IPS-18c (cell line): ENCODE results near the gene XRCC5.
"Not testable (repeated sequence)": the region's sequence is repeated elsewhere in the genome, so short reads cannot be mapped to it uniquely, and the experiment has no call there.

Experiments used
- H3K4me3 ChIP-seq: 2 replicates; pipeline ENCODE4 v1.7.0; 2013; ENCODE audit warnings: low read depth, mild to moderate bottlenecking, low read length, moderate library complexity; ENCODE audit not compliant: insufficient read depth
- H3K9me3 ChIP-seq: one replicate; pipeline ENCODE4 v1.6.1; 2013; ENCODE audit warnings: mild to moderate bottlenecking, low read length, moderate library complexity; ENCODE audit not compliant: control insufficient read depth, insufficient read depth

Gene XRCC5

DNA sequence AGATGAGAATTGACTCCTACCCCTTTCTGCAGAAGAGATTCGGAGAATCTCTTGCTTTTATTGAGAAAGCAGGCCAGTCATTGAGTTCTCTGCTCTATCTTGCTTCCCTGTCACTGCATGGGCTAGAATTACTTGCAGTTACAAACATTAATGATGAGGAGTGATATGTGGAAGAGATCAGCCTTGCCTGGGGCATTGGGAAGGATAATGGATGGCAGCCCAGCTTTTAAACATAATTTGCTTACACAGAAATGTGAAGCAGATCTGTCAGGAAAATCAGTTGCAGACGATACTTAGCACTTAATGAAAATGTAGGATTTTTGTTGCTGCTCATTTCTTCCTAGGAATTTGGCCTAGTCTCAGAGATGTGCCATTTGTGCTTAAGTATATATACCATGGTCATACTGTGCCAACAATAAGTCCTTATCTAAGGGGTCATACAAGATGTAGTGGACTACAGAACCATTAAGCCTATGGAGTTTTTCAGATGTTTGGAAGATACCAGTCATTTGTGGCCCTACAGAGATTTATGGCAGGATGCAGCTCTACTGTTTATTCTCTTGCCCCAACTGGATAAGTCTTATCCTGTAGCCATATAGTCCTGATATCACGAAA is 92.7 kb downstream of the XRCC5 start:
- Histone ChIP-seq H3K4me3 (no peak overlapping the region), H3K9me3 (no peaks in the 10 kb centered on the region)

DNA sequence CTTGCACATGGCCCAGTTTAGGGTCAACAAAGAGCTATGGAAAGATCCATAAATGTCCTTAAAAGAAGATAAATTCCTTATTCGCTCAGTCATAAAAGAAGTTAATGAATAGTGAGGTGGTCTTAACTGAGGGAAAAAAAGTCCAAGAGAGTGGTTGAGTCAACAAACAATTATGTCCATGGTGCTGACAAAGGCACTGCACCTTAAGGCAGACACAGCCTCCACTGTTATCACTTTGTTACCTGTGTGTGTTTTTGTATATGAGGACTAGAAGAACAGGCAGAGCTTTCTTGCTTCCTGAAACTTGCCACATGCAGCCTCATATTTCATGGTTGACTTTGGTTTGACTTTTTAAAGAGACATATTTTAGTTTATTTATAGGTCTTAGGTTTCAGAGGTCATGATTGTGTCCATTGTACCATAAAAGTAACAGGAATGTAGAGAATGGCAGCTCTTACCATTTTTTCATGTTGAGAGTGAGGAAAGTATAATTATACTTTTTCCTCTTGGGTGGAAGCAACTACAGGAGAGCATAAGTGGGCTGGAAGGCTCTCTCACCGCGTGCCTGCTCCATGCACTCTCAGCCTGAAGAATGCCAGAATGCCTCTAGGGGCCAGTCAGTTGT is 93.6 kb downstream of the XRCC5 start:
- H3K9me3 ChIP-seq, result no peaks in the 10 kb centered on the region
- H3K4me3 ChIP-seq, result no peak overlapping the region

DNA sequence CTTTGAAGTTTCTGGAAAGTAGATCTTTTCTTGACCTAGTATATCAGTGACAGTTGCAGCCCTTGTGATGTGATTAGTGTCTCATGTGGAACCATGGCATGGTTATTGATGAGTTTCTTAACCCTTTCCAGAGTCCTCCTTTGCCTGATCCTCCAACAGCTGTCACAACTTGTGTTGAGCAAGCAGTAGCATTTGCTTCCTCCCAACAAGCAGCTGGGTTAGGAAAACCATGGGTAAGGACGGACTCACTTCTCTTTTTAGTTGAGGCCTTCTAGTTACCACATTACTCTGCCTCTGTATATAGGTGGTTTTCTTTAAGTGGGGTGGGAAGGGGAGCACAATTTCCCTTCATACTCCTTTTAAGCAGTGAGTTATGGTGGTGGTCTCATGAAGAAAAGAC is 96.3 kb downstream of the XRCC5 start:
- Histone ChIP-seq H3K9me3 (no peaks in the 10 kb centered on the region), H3K4me3 (no peak overlapping the region)

DNA sequence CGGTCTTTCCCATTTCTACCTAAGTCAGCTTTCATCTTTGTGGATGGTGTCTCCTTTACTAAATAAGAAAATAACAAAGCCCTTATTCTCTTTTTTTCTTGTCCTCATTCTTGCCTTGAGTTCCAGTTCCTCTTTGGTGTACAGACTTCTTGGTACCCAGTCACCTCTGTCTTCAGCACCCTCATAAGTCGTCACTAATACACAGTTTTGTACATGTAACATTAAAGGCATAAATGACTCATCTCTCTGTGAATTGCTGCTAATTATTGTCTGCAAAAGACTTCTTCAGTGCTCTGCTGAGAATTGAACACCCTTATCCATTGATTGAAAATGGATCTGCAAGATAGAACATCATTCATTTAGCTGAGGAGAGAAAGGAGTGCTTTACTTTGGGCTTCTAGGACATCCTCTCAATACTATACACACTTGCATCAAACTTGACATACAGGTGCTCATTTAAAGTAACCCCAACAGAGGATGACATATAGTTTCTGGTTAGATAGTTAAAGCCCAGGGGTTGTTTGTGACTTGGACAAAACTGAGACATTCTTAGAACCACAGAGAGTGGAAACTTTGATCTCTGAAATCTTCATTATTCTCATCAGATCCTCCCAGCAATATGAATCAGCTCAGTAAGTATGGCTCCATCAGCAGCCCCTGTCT is 97.0 kb downstream of the XRCC5 start:
- no peak overlapping the region for H3K4me3 ChIP-seq
- H3K9me3 ChIP-seq, result no peaks in the 10 kb centered on the region

DNA sequence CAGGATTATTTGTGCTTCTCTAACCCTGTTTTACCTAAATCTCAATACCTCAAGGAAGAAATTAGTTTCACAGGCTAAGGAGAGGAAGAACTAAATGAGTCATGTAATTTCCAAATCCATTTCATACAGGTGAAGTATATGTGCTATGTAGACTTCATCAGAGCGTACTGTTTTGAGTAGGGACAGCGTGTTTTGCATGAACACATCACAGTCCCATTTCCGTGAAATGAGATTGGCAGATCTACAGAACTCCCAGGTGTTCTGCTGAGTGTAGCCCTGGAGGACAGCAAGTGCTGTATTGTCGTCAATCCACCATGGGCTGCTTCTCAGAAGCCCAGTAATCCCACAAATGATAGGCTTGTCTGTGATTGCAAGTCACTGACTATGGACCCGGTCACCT is 97.7 kb downstream of the XRCC5 start:
- no peak overlapping the region for H3K4me3 ChIP-seq
- H3K9me3 ChIP-seq, result no peaks in the 10 kb centered on the region

DNA sequence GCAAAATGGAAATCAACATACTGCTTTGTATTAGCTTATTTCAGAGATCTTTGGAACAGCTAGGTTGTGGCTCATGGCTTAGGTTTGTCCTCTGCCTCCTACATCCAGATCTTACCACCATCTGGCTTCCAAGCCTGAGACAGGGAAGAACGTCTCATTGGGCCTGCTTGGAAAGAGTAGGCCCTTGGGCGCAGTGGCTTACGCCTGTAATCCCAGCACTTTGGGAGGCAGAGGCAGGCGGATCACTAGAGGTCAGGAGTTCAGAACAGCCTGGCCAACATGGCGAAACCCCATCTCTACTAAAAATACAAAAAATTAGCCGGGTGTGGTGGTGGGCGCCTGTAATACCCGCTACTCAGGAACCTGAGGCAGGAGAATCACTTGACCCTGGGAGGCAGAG is 99.5 kb downstream of the XRCC5 start:
- not testable (repeated sequence) for H3K9me3 ChIP-seq, H3K4me3 ChIP-seq

DNA sequence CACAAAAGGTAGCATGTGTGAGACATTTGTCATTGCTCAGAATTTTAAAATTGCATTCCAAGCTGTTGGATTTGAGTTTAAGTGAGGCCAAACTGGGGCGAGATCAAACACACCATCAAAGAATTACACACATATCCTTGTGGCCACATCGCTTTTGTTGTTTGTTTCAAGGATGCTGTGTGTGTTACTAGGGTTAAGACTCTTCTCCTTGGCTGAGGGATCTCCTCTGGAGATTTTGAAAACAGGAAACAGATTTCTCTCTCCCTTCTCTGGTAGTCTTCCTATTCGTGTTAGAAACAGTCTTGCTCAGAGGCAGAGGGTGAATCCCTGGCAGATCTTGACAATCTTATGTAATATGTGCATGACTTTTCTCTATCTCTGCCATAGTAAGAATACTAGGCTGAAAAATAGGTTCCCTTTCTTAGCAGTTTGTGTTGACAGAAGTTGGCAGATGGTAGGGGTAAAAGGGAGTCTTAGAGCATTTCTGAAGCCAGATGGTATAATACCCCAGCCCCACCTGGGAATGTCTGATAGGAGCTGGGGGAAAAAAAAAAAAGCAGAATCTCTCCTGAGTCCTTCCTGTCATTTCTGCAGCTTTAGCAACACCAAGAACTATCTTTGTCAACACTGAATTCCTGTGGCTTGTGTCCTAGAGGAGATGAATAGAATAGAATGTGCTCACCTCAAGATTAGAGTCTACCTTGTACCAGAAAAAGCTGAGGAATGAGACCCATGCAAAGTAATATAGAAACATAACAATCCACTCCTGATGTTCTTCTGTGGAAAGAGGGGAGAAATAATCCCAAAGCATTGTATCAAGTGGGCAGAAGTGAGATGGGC is 101.8 kb downstream of the XRCC5 start:
- Histone ChIP-seq H3K9me3 (no peaks in the 10 kb centered on the region), H3K4me3 (no peak overlapping the region)

DNA sequence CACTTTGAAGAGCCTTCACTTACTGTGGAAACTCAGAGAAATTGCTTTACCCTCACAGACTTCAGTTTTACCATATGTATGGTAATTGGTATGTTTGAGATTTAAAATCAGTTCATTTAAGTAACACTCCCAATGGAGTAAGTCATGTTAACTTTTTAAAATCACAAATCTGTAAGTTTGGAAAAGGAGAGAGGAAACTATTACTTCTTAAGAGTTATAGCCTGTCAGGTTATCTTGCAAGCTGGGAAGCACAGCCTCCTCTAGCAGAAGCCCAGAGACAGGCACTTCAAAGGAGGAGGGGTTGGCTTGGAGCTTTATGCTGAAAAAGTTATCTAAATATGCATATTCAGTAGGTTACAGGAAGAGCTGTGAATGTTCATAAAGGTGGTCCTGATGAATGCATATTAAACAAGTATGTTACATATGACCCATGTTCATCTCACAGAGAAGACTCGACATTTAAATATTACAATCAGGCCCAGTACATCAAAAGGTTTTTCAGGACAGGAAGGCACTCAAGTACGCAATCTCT is 102.5 kb downstream of the XRCC5 start:
- no peak overlapping the region for H3K4me3 ChIP-seq
- no peaks in the 10 kb centered on the region for H3K9me3 ChIP-seq

DNA sequence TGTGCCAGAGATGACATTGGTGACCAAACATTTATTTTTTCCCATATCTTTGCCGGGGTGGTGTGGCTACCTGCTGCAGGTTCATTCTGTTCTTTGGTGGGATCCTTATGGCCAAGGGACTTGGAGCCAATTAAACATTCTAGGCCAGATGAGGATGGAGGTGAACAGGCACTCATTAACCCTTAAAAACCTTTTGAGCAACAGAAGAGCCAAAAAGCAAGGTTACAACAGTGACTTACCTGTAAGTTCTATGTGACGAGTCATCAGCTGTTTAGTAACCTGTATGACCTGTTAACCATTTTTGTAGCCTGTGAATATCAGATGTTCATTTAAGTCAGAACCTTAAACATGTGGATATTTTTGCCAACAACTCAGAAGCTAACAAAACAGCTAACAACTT is 105.6 kb downstream of the XRCC5 start:
- Histone ChIP-seq H3K9me3 (no peaks in the 10 kb centered on the region), H3K4me3 (no peak overlapping the region)

DNA sequence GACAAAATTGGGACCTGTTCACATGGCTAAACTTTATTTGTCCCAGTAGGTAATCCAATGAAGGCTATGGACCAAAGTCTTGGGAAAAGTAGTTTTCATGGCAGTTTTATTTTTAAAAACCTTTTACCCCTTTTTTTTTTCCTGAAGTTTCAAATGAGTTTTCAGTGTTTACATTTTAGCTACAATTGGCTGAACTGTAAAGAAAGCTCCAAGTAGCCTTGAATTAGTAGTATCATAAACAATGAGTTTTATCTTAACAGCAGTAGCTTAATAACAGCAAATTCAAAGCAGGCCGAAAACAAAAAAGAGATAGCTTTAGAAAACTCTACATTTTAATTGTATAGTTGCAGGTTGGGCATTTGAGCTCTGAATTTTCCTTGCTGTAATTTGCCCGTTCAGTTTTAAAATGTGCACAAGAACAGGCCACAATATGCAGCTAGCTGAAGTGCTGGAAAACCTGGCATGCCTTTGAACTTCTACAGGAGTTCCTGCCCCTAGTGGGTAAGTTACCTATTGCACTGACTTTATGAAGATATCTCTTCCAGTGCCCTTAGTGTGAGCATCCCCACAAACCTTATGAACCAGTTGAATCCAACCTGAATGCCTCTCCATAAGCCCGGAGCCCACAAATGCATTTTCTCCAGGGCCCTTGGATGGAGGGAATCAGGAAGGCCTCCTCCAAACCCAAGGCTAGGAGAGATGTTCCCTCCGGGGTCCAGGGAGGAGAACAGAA is 106.7 kb downstream of the XRCC5 start:
- Histone ChIP-seq H3K9me3 (no peaks in the 10 kb centered on the region), H3K4me3 (no peak overlapping the region)

DNA sequence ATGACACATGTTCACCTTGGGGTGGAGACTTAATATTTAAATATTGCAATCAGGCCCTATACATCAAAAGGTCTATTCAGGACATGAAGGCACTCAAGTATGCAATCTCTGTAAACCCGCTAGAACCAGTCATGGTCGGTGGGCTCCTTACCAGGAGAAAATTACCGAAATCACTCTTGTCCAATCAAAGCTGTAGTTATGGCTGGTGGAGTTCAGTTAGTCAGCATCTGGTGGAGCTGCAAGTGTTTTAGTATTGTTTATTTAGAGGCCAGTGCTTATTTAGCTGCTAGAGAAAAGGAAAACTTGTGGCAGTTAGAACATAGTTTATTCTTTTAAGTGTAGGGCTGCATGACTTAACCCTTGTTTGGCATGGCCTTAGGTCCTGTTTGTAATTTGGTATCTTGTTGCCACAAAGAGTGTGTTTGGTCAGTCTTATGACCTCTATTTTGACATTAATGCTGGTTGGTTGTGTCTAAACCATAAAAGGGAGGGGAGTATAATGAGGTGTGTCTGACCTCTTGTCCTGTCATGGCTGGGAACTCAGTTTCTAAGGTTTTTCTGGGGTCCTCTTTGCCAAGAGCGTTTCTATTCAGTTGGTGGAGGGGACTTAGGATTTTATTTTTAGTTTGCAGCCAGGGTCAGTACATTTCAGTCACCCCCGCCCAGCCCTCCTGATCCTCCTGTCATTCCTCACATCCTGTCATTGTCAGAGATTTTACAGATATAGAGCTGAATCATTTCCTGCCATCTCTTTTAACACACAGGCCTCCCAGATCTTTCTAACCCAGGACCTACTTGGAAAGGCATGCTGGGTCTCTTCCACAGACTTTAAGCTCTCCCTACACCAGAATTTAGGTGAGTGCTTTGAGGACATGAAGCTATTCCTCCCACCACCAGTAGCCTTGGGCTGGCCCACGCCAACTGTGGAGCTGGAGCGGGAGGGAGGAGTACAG is 108.1 kb downstream of the XRCC5 start:
- Histone ChIP-seq H3K9me3 (no peaks in the 10 kb centered on the region), H3K4me3 (no peak overlapping the region)

DNA sequence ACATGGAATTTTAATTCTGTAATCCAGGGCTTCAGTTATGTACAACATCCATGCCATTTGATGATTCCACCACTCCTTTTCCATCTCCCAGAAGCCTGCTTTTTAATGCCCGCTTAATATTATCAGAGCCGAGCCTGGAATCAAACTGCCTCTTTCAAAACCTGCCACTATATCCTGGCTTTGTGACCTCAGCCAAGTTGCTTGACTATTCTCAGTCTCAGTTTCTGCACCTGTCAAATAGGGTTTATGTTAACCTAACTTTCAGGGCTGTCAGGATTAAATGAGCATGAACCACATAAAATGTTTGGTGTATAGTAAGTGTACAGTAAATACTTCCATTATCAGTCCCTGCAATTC is 108.7 kb downstream of the XRCC5 start:
- Histone ChIP-seq H3K9me3 (no peaks in the 10 kb centered on the region), H3K4me3 (no peak overlapping the region)

DNA sequence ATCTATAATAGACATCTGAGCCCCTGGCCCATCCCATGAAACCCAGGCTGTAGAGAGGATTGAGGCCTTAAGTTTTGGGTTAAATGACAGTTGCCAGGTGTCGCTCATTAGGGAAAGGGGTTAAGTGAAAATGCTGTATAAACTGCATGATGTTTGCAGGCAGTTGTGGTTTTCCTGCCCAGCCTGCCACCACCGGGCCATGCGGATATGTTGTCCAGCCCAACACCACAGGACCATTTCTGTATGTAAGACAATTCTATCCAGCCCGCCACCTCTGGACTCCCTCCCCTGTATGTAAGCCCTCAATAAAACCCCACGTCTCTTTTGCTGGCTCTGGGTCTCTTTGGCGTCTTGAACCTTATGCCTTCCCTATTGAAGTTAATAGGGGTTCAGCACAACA is 110.7 kb downstream of the XRCC5 start:
- H3K9me3 ChIP-seq, result no peaks in the 10 kb centered on the region

DNA sequence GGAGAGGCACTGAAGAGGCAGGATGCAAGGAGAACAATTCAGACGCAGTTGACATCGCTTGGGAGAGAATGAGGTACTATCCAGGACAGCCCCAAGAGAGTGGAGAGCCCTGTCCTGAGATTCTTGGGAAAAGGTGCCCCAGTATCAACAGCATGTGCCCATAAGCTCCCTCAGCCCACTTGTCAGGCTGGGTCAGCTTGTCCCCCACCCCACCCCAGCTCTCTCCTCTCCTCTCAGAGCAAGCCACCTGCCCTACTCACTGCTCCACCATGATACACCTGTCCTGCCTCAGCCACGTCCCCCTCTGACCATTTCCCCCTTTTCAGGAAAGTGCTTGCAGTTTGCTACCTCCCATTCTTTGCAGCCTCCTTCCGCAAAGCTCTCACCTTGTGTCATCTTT is 111.8 kb downstream of the XRCC5 start:
- H3K4me3 ChIP-seq, result no peak overlapping the region
- H3K9me3 ChIP-seq, result no peaks in the 10 kb centered on the region

More for the DNA sequence above, 110.7 kb downstream of the XRCC5 start:
- no peak overlapping the region for H3K4me3 ChIP-seq

DNA sequence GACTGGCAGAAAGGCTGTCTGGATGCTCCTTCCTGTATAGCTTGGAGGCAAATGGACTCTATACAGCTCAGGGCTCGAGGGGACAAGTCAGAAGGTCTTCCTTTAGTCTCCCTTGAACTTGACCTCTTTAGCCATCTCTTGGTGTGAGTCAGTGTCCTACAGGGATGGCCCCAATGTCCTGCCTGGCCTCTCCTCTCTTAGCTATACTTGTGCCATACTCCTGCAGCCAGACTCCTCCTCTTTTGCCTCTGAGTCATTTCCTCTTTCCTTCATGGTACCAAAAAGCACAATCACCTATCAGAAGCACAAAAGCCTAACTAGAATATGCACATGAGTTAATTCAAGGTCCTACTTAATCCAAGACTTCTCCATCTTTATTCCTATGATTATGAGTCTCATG is 112.7 kb downstream of the XRCC5 start:
- Histone ChIP-seq H3K4me3 (no peak overlapping the region), H3K9me3 (no peaks in the 10 kb centered on the region)

DNA sequence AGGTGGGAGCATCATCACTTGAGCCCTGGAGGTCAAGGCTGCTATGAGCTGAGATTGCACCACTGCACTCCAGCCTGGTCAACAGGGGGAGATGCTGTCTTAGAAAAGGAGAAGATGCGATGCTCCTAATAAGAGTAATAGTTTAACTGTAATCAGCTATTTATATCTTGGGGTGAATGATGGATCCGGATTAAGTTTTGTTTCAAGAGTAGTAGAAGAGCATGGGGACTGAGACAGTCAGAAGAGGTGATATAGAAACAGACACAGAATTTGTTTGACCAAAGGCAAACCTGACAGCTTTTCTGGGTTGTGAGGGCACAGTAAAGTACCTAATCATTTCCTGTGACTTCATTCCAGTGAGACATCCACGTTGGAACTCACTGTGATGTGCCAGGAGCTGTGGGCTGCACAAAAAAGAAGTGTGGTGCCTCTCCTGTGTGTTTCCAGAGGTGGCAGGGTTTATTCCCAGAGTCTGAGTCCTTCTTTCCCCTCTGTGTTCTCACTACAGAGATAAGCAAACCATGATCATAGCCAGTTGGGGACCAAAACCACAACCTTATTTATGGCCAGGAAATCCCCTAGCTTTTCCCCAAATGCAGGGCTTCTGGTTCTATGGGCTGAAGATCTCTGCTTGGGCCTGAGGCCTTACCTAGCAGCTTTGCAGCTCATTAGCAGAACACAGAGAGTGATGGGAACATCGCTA is 113.7 kb downstream of the XRCC5 start:
- H3K4me3 ChIP-seq, result no peak overlapping the region

More for the DNA sequence above, 113.7 kb downstream of the XRCC5 start:
- H3K9me3 ChIP-seq, result no peaks in the 10 kb centered on the region
